ENCODE results near the gene SDHAF3.

The SDHAF3 gene

DNA sequence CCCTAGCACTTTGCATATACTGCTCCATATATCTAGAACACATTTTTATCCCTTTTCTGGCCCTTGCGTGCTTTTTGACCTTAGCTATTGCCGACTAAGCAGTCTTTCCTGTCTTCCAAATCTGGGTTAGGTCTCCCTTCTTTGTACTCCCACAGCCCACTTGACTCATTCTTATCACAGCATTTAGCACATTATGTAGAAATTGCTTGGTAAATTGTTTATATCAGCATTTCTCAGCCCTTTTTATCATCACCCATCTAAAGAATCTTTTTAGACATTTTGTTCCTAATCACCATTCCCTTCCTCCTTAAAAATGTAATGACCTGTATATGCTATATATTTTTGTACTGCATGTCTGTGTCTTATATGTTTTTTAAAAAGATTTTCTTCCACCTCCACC is 101.7 kb downstream of the SDHAF3 start:
- no peak for DNase-seq (ENCODE audit: low spot score)

DNA sequence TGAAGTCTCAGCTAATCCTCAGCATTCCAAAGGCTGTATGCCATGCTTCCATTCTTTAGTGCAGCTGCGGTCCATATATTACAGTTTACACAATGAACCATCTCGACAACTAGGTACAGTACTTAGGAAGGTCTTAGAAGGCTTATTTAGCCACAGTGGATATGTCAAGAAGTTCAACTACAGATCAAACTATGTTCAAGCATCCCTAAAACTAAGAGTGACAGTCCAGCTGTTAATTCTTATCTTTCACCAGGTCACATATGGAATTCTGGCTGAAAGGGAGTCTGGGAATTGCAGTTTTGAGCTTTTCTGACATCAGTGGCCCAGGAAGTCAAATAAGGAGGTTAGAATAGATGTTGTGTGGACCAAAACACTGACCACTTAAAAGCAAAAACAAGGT is 106.8 kb downstream of the SDHAF3 start:
- DNase-seq (ENCODE audit: low spot score), result no peak

DNA sequence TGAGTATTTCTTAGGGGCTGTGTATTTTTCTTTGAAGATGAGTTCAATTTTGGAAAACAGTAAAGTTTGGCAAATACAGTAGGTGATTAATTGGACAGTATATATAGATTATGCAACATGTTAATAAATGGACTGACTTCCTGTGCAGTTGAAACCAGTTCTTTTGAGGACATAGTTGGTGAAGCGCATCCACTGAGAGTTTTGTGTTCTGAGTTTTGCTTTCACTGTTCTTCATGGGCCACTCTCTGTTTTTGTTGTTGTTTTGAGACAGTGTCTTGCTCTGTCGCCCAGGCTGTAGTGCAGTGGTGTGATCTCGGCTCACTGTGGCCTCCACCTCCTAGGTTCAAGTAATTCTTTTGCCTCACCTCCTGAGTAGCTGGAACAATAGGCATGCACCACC is 109.0 kb downstream of the SDHAF3 start:
- no peak for DNase-seq (ENCODE audit: low spot score)
